GM18951 (cell line): ENCODE measurements around the gene DEFB115.
"Not testable (repeated sequence)": the region's sequence is repeated elsewhere in the genome, so short reads cannot be mapped to it uniquely, and the experiment has no call there.

Experiments
- POLR2A ChIP-seq: IDR thresholded peaks from 4 replicates; pipeline ENCODE4 v1.6.1; 2011; ENCODE audit warnings: mild to moderate bottlenecking; ENCODE audit not compliant: insufficient read length, insufficient read depth; ENCODE audit errors: extremely low read depth
- in situ Hi-C: fragments of 300-500 bp; cut with MboI; formaldehyde crosslinking; loops from one replicate; pipeline ENCODE4 v1.12.0; 2022; ENCODE audit warnings: low sequenced_read_pairs, mixed read lengths, inconsistent platforms; ENCODE audit not compliant: unreplicated experiment

DEFB115 gene, protein sequence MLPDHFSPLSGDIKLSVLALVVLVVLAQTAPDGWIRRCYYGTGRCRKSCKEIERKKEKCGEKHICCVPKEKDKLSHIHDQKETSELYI

DNA sequence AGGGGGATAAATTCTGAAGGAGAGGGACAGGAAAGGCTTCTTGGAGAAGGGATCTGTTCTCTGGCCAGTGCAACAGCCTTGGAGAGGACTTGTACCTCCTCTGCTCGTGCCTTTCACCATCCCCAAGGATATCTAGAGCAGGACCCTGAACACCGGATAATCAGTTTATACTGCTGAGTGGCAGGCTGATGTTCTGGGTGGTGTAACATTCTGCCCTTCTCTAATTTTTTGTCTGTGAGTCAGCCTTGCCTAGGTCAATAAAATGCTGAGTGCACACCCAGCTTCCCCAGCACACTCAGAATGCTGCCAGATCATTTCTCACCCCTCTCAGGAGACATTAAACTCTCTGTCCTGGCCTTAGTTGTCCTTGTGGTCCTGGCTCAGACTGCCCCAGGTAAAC, at the start of gene DEFB115:
TSS of gene DEFB115 (plus strand) at position 301 of the 400 bp plus-strand sequence. CDS start at position 301, 0 bp downstream.
- in situ Hi-C loops: no loop called here
- TF ChIP-seq POLR2A: no peak

GRCh38 chr20:31236953-31237352, 20.5 kb upstream of the DEFB115 start:
- no peak for TF ChIP-seq POLR2A
- in situ Hi-C loops: no loop called here

DNA sequence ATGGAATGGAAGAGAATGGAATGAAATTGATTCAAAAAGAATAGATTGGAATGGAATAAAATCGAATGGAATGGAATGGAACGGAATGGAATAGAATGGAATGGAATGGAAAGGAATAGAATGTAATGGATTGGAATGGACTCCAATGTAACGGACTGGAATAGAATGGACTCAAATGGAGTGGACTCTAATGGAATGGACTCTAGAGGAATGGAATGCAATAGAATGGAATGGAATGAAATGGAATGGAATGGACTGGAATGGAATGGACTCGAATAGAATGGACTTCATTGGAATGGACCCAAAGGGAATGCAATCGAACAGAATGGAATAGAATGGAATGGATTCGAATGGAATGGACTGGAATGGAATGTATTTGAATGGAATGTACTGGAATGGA, 19.7 kb upstream of the DEFB115 start:
- in situ Hi-C loops: no loop called here
- TF ChIP-seq POLR2A: no peak

DNA sequence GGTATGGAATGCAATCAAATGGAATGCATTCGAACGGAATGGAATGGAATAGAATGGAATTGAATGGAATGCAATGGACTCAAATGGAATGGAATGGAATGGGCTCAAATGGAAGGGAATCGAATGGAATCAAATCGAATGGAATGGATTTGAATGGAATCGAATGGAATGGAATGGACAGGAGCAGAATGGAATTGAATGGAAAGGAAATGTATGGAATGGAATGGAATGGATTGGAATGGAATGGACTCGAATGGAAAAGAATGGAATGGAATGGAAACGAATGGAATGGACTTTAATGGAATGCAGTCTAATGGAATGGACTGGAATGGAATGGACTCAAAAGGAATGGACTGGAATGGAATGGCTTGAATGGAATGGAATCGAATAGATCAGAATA, 18.3 kb upstream of the DEFB115 start:
- no peak for TF ChIP-seq POLR2A
- in situ Hi-C loops: no loop called here

GRCh38 chr20:31256959-31257358, 505 bp upstream of the DEFB115 start:
- in situ Hi-C loops: no loop called here
- no peak for TF ChIP-seq POLR2A

DNA sequence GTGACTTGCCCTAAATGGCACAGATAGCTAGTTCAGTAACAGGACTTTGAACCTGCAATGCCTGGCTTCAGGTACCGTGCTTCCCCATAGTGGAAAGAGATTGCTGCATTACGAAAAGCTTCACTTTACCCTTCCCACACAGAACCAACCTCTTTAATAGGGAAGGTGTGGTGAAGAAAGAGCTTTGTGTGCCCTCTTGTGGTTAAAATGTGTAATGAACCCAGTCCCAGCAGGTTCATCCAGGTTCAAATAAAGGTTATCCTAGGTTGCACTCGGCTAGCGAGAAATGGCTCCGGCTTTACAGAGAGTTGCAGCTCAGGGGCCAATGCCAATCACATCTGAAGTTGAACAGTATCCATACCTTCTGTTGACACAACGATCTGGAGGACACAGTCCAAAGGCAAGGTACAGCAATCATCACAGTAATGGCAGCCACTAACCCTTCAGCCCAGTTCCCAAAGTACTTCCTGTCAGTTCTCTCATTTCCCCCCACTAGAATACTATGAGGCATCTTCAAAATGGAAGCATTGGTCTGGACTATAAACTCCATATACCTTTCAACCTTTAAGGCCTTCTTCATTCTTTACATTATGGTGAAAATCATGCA, 3.0 kb downstream of the DEFB115 start:
- in situ Hi-C loops: no loop called here
- no peak for TF ChIP-seq POLR2A

- in situ Hi-C loops: no loop called here
- no peak for TF ChIP-seq POLR2A
Measured at GRCh38 chr20:31274441-31274840, 17.0 kb downstream of the DEFB115 start.

GRCh38 chr20:31278178-31278577, 20.7 kb downstream of the DEFB115 start:
- in situ Hi-C loops: no loop called here
- TF ChIP-seq POLR2A: no peak

- in situ Hi-C loops: not testable (repeated sequence)
Measured at GRCh38 chr20:31284964-31285363, 27.5 kb downstream of the DEFB115 start.

DNA sequence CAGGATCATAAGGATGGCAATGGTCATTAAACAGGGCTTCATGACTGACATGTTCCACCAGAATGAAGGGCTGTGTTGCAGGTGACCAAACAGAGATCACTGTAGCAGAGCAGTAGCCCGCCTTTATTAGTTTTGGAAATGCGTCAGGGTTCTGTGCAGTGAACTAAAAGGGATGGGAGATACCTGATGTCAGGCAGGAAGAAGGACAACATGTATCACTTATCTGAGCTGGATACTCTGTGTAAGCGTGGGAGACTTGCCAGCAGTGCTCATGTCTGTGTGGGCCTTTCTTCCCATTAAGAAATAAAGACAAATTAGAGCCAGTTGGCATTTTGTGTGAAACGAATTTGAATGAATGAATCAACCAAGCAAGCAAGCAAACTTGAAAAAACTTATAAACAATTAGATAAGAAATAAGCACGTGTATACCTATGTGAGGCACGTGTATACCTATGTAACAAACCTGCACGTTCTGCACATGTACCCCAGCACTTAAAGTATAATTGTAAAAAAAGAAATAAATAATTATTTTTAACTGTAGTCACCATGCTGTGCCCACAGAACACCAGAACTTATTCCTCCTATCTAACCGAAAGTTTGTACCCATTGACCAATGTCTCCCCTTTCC, 51.2 kb downstream of the DEFB115 start, which contains the start of gene DEFB116:
TSS of gene DEFB116 (minus strand) at position 51 of the 628 bp plus-strand sequence. CDS start at position 51, 0 bp downstream.
- in situ Hi-C loops: no loop called here
- no peak for TF ChIP-seq POLR2A
